Activated CD4-positive, alpha-beta T cell treated with anti-CD3 and anti-CD28 coated beads, Interleukin-2, amount 50 U/mL, for 24 hours (primary cell): ENCODE data around the gene ARHGEF28.

ENCODE experiments used
- DNase-seq, 2 donors: peaks; one replicate each; pipeline ENCODE4 v3.0.0-alpha.2; 2020; ENCODE audit warnings: low read depth in 1 of 2, low spot score in 1 of 2

ARHGEF28 gene

DNA sequence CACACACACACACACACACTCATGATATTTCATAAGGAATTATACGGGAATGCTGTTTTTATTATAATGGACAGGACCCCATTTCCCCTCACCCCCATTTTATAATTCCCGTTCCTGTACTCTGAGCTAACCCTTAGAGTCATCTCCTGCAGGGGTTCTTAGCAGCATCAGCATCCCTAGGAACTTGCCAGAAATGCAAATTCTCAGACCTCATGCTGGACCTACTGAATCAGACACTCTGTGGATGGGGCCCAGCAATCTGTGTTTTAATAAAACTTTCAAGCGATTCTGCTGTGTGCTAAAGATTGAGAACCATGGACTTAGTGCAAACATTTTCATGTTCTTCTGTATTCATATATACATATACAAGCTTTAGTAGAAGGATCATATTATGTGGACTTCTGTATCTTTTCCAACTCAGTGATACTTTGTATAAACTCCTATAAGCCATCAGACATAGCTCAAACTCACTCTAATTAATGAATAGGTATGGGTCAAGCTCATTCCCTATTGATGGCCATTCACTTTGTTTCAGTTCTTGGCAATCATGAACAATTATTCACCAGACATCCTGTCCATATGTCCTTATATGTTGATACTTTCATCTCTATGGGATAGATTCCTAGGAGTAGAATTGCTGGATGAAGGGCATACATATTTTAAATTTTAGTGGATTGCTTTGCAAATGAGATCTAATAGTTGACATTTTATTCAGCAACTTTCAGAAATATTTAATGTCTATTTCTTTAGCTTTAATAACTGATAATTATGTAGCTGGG is 65.5 kb downstream of the ARHGEF28 start:
- DNase-seq = no peak

DNA sequence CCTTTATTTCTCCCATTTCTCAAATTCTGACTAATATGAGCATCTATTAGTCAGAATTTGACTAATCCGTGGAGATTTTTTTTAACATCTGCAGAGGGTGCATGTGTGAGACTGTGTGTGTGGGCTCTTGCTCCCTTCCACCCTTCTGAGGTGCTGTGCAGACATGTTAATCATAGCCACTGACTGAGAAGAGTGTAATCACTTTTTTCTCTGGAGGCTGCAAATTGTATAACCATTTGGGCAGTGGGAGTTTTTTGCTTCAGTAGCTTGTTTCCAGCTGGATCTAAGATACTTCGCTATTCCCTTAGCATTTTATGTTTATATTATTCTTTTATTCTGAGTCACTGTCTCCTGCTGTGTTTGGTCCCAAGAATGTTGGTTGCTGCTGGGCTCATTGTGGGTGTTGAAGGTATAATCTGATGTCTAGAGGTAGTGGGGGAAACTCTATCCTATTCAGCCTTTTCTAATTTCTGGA is 66.2 kb downstream of the ARHGEF28 start:
- DNase-seq = no peak

DNA sequence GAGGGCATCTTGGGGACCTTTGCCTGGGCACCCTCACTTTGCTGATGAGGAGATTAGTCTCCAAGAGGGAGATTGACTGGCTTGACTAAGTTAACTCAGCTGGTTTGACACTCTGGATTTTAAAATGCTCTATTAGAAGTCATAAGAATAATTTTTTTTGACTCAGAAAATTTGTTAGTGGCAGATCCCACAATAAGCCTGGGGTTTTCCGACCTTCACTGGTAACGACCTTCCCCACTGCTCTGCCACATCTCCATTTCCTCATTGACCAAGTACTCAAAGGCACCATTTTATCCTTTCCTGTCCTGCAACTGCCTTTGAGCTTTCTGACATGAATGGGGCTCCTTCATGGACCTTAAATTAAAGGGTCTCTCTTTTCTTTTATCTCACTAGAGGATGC is 67.0 kb downstream of the ARHGEF28 start:
- DNase-seq = no peak

DNA sequence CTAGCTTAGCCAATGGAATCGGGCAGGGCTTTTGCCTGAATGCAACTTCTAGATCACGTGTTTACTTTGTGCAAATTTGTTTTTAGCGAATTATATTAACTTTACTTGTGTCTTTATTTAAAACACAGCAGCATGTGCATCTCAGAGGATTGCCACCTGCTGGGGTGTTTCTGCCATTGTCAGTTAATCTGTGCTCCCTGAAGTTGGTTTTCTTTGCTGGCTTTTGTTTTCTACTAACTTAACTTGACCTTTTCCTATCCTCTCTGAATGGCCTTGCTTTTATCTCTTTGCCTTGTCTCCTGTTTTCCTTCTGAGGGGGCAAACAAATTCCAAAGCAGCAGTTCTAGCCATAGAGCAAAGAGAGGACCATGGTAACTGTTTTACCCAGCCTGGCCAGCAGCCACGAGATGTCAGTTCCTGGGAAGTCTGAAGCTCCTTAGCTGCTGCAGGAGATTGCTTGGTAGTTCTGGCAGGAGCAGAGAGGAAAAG is 67.6 kb downstream of the ARHGEF28 start:
- no peak for DNase-seq

DNA sequence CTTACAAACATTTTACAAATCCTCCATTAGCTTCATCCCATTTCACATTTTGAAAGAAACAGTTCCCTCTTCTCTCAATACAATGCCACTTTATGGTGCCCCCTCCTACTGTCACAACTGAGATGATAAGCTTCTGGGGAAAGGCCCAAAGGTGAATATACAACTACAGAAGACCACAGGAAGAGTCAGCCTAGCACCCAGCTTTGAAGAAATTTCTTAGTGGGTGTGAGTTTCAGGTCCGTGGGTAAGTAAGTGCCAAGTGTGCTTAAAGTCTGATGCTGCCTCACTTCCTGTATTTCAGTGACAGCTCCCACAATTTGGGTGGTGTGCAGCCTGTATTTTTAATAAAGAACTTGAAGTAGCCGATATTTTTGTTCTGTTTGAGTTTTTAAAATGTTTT is 68.1 kb downstream of the ARHGEF28 start:
- peak in 1 of 2 donors; percentile 2 for DNase-seq

DNA sequence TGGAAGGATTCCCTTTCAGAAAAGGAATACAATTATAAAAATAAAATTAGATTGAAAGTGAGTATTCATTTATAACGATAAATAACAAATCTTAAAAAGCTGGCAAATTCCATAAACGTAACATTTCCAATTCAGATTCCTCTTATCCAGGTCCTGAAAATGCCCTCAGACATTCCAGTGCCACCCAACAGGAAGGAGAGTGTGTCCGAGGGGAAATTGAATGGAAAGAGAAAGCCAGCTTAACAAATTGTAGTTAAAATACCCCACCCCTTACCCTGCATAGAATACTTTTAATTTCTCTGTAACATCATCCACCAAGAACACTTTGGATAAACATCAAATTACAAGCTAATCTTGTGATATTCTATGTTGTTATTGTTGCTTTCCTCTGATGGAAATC is 72.0 kb downstream of the ARHGEF28 start:
- no peak for DNase-seq

DNA sequence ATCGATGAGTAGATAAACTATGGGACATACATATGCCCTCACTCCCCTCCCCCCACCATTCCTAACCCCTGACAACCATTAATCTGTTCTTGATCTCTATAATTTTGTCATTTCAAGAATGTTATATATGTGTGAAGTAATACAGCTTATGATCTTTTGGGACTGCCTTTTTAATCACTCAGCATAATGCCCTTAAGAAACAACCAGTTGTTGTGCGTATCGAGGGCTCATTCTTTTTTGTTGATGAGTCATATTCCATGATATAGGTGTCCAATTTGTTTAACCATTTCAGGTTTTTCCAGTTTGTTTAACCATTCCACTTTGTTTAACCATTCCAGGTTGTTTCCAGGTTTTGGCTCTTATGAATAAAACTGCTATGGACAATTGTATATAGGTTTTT is 75.6 kb downstream of the ARHGEF28 start:
- no peak for DNase-seq

DNA sequence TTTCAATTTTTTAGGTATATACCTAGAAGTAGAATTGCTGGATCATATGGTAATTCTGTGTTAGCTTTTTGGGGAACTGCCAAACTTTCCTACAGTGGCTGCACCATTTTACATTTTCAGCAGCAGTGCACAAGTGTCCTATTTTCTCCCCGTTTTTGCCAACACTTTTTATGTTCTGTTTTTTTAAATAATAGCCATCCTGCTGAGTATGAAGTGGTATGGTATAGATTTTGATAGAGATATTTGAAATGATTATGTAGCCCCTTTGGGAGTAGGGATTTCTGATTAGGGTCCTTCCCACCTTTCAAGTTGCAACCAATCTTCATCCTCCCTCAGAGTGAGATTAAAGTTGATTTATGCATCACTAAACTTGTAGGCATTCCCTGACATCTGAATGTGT is 76.5 kb downstream of the ARHGEF28 start:
- no peak for DNase-seq

DNA sequence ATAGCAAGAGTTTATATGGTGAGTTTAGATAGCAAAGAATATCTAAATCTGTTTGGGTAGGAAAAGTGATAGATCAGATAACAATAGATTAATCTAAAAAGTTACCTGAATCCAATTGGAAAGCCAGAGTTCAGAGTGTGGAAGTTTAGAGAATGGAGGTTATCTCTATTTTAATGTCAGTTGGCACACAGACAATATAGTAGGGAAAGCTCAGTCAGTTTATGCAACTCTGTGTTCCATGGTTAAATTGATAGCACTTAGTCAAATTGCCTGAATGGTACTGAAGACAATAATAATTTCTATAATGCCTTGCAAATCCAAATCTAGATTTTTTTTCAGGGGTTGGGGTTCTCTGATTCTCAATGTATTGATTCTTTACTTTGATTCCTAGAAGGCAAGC is 77.0 kb downstream of the ARHGEF28 start:
- DNase-seq = no peak

DNA sequence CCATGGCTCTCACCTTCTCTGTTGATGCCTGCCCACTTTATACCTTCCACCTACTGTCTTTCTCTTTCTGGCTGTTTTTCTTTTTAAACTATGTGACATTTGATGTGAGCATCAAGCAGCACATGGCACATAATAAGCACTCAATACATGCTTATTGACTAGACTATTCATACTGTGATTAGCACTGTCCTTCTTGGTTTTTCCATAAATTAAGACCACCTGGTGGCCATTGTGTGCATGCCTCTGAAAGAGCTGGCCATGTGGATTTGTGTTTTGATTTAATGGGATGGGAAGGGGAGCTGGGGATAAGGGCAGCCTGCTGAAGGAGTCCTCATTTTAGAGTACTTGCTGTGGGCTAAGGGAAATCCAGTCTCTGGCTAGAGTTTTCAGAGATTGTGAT is 79.4 kb downstream of the ARHGEF28 start:
- DNase-seq = no peak

DNA sequence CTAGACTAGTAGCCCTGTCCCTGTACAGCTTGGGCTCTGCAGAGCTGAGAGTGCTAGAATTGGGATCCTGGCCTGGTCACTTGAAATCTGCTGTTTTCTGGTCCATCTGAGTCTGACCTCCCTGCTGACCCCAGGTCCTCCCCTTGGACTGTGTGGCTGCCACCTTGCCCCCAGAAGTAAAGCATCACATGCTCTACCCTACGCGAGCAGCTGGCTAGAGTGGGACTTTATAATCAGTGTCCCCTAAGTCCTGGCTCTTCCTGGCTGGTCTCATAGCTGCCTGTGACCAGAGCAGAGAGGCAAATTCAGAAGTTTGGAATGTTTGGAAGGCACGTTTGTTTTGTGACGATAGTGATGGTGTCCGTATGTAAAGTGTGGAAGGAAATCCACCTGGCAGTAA is 81.0 kb downstream of the ARHGEF28 start:
- no peak for DNase-seq

DNA sequence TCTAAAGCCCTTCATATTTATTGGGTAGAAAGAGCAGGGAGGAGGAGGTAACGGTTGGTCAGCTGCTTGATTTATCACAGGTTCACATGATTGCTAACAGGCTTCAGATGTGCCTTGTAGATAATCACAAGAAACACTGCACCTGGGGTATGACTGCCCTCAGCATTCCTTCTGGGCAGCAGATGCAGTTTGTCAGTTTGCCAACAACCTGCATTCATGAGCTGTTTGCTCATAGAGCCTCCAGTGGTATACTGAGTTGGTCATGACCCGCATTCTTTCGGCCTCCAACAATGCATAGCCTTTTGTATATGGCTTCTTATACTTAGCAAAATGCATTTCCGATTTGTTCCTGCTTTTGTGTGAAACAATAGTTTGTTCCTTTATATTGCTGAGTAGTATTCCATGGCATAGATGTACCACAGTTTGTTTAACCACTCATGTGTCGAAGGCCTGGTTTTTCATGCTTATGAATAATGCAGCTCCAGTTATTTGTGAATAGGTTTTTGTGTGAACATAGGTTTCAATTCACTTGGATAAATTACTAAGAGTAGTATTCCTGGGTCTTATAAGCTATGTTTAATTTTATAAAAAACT is 83.6 kb downstream of the ARHGEF28 start:
- no peak for DNase-seq

DNA sequence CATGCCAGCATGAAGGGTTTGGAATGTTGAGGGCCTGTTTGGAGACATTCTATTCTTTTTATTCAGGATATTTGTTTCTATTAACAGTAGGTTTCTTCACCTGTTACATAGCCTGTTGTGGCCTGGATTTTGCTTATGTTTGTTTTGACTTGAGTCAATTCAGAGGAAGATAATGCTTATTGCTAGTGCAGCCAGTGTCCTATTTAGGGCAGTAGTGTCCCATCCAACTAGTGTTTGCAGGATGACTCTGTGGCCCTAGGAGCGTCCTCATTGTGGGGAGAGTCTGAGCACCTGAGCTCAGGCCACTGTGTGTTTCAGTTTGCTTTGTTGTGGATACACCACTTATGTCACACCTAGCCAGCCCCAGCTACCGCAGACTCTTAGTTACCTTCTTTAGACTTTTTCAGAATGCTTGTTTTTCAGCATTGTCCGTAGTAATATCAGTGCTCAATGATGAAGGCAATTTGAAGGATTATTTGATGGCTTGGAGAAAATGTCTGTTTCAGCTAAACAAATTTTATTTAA is 90.3 kb downstream of the ARHGEF28 start:
- no peak for DNase-seq

DNA sequence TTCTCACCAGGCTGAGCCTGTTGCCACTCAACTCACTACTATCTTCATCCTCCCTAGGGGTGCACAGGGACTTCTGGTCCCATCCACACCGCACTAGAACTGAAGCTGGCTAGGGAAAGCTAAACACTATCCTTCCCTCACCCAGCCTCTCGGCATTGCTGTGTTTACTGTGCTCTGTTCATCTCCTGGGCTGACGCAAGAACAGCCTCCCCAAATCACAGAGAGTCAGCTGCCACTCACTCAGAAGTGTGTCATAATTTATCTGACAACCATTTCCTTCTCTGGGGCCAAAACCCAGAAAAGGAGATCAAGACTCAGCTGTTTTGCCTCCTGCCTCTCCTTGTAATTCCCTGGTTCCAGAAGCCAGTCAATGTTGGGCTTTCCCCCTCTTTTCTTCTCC is 92.8 kb downstream of the ARHGEF28 start:
- DNase-seq = no peak

DNA sequence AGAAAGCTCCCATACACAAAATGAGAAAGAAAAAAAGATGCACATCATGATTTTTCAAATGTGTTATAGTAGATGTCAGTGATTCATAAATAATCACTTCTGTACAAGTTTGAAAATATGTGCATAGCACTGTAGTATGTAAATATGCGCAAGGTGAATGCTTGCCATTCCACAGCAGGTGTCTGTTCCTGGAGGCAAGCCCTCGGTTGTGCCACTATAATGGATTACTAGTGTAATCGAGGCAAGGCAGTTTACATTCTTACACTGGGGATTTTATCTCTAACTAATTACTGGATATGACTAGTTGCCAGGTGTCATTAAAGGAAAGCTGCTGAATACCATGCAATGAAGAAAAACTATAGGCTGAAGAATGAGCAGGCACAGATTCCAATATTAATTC is 93.6 kb downstream of the ARHGEF28 start:
- DNase-seq = no peak

DNA sequence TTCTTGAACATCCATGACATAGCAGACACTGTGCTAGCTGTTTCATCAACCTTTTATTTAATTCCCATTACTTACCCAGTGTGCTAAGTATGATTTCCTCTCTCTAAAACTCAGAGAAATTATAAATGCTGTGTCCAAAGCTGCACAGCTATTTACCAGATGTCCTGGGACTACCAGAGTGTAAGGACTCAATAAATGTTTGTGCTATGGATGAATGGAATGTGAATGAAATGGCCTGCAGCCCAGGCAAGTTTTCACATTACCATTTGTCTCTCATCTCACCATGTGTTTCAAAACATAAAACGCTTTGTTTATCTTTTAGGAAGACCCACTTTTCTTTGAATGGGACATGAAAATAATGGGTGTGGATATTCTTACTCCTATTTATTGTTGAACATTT is 96.2 kb downstream of the ARHGEF28 start:
- no peak for DNase-seq

DNA sequence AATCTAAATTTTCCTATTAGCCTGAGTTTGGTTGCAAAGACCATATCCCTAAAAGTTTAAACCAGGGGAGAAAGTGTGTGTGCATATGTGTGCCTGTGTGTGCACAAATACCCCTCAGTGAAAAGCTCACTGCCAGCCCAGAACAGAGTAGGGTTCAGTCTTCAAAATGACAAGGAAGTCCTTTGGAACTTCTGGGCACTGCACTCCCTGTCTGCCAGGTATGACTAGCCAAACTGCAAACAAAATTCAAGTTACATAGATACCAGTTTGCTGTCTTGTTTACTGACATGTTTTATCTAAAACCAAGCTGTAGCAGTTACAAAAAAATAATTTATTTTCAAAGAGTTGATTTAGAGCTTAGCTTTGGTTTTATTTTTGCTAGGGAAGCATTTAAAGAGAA is 100.1 kb downstream of the ARHGEF28 start:
- DNase-seq = no peak

DNA sequence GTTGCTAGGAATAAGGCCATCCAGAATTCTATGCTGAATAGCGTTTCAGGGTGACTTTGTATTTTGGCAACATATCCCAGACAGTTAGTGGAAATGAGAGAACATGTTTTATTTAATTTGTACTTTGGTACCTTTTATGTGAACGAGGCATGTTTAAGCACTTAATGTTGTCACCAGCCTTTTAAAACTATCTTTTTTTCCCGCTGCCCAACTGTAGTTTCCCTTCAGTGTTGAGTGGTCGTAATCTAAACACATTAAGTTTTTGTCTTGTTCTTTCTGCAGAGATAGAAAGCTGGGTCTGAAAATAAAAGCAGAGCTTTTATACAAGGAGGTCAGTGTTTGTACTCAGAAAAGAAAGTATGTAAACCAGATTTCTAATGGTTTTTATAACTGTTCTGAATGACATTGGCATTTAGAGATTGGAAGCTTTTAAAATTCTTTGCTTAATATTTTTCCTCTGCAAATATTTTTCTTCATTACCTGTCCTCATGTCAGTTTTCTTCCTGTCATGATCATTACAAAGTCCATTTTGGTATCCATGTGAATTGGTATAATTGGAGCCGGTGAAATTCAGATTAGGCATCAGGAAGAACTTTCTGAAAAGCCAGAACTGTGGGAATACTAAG is 100.7 kb downstream of the ARHGEF28 start:
- no peak for DNase-seq

DNA sequence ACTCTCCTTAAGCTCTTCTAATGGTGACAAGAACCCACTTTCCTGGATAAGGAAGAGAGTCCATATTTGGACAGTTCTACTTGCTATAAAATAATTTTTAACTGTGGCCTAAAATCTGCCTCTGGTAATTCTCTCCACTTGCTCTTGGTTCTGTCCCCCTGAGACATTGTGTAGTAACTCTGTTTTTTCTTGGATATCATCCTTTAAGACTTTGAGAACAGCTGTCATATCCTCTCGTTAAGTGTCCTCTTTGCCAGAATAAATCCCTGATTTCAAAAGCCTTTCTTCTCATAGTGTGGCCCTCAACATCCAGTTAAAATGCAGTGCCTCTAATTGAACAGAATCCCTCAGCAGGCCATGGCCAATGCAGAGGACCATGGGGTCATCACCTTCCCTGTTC is 101.5 kb downstream of the ARHGEF28 start:
- DNase-seq = no peak

DNA sequence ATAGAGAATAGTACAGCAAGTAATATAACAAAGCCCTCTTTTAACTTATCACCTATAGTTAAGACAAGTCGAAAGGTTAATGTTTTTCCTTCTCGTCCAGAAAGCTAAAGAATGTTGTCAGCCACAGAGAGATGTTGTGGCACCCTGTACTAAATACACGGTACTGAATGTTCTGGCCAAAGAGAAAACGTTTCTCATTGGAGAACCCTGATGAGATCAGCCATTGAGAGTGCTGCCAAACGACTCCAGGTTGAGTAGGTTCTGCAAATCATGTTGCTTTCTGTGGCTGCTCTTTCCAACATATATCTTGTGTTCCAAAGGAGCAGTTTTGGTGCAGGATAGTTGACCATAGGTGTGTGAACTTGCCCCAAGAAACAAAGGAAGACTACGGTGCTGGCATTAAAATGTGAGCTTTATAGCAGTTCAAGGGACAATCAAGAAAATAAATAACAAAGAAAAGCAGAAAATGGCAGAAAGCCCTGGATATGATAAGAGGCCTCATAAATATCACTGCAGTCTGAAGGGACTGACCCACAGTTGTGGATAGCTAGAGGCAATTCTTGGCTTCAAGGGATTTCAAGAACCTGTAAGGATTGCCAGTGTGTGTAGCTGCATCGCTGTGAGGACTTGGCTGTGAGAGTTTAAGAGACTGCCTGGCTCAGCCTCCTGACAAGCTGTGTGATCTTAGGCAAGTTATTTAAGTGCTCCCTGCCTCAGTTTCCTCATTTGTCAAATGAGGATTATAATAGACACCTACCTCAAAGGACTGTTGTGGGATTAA is 102.7 kb downstream of the ARHGEF28 start:
- DNase-seq = no peak

DNA sequence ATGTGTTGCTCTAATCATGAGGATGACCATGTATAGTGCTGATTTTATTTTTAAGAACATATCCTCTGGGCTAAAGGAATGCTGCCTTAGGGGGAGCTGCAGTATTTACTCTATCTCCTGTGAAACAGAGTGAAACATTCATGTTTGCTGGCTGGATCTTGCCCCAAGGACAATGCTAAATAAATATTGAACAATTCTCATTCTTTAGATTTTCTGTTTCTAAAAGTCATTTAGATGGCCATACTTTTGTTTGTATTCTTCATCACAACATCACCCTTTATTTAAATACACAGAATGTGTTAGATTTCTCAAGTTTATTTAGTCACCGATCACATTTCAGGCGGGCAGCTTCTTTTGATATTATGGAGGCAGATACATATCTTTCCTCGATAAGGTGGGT is 103.3 kb downstream of the ARHGEF28 start:
- DNase-seq = no peak
